ENCODE results near the gene ZNF487.
"Not testable (repeated sequence)": the region's sequence is repeated elsewhere in the genome, so short reads cannot be mapped to it uniquely, and the experiment has no call there.

The ZNF487 gene

DNA sequence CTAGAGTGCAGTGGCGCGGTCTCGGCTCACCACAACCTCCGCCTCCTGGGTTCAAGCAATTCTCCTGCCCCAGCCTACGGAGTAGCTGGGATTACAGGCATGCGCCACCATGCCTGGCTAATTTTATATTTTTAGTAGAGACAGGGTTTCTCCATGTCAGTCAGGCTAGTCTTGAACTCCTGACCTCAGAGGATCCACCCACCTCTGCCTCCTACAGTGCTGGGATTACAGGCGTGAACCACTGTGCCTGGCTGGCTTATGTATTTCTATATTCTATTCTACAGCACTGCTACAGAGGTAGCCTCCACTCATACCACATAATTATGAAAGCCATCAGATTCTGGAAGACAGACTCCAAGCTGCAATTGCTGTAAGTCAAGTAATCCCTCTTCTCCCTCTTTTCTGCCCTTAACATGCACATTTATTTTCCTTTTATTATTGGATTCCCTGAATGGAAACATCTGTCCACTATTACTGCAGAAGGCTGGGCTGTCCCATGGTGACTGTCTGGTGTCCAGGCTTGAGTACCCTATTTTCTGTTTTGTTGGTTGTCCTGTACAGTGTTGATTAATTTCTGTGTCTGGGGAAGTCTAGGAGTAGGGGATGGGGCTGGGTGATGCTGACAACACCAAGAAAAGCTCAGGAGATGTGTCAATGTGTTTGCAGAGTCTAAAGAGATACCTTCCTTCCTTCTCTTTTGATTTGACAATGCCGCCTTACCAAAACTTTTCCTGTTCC, 5.8 kb upstream of the ZNF487 start:
- DNase-seq (ENCODE audit: low read depth in 1 of 2, low spot score in 1 of 2) = no peak

DNA sequence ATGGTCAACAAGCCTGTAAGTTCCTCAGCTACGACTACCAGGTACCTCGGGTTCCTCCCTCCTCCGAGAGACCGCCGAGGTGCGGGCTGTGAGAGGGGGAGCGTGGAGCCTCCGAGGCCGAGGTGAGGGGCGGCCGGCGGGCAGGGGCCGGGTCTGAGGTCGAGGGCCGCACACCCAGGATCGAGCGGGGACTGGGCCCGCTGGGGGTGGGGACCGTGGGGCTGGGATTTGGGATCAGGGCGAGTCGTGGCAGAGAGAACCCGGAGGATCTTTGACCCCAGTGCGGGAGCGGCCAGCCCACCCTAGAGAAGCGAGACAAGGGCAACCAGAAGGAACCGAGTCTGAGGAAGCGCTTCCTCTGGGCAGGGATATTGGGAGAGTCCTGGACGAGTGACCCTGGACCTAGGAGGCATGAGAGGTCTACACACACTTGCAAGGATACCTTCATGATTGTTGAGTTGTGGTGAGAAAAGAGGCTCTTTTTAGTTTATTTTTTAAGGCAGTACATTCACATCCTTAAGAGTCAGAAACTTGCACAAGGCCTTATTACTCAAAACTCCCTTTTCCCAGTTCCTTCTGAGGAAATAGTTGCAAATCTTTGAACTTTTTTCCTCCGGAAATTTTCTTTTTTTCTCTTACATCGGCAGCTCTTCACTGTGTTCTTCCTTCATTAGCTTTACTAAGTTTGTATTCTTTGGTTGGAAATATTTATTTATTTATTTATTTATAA, 395 bp downstream of the ZNF487 start:
- no peak for DNase-seq (ENCODE audit: low read depth in 1 of 2, low spot score in 1 of 2)

DNA sequence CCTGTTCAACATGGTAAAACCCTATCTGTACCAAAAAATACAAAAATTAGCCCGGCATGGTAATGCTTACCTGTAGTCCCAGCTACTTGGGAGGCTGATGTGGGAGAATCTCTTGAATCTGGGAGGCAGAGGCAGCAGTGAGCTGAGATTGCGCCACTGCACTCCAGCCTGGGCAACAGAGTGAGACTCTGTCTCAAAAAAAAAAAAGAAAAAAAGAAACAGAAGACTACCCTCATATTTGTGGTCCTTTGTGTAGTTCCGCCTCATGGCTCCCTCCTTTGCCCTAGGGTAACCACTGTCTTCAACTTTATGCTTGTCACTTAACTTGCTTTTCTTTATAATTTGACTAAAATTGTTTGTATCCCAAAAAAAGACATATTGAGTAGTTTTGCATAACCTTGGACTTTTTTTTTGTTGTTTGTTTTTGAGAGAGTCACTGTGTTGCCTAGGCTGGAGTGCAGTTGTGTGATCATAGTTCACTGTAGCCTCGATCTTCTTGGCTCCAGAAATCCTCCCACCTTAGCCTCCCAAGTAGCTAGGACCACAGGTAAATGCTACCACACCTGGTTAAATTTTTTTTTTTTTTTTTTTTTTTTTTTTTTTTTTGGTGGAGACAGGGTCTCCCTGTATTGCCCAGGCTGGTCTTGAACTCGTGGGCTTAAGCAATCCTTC, 3.7 kb downstream of the ZNF487 start:
- no peak for DNase-seq (ENCODE audit: low read depth in 1 of 2, low spot score in 1 of 2)

DNA sequence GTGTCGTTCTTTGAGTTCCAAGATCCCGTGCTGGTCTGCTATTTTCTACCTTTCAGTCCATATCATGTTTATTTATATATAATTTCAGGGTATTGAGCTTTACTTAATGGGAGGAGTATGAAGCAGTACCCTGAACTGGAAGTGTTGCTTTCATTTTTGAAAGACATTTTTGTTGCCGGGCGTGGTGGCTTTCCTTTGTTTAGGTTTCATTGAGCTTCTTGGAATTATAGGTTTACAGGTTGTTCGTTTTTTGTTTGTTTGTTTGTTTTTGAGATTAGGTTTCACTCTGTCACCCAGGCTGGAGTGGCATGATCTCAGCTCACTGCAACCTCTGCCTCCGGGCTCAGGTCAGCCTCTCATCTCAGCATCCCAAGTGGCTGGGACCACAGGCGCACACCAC, 7.4 kb downstream of the ZNF487 start:
- no peak for DNase-seq (ENCODE audit: low read depth in 1 of 2, low spot score in 1 of 2)

DNA sequence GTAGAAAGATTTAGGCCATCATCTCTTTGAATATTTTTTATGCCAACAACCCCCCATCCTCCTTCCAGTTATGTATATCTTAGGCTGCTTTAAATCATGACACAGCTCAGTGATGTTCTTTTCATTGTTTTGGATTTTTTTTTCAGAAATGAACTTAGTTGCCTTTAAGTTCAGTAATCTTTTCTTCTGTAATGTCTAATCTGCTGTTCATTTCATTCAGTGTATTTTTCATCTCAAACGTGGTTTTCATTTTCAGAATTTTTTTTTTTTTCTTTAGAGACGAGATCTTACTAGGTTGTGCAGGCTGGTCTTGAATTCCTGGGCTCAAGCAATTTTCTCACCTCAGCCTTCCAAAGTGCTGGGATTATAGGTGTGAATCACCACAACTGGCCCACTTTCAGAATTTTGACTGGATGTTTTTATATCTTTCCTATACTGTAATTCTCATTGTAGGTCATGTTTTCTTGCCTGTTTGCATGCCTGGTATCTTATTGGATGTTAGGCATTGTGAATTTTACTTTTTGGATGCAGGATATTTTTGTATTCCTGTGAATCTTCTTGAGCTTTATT, 8.1 kb downstream of the ZNF487 start:
- DNase-seq (ENCODE audit: low read depth in 1 of 2, low spot score in 1 of 2) = no peak

DNA sequence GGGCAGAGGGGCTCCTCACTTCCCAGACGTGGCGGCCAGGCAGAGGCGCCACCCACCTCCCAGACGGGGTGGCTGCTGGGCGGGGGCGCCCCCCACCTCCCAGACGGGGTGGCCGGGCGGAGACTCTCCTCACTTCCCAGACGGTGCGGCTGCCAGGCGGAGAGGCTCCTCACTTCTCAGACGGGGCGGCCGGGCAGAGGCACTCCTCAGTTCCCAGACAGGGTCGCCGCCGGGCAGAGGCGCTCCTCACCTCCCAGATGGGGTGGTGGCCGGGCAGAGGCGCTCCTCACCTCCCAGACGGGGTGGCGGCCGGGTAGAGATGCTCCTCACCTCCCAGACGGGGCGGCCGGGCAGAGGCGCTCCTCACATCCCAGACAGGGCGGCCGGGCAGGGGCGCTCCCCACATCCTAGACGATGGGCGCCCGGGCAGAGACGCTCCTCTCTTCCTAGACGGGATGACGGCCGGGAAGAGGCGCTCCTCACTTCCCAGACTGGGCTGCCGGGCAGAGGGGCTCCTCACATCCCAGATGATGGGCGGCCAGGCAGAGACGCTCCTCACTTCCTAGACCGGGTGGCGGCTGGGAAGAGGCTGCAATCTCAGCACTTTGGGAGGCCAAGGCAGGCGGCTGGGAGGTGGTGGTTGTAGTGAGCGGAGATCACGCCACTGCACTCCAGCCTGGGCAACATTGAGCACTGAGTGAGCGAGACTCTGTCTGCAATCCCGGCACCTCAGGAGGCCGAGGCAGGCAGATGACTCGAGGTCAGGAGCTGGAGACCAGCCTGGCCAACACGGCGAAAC, 9.5 kb downstream of the ZNF487 start:
- not testable (repeated sequence) for DNase-seq (ENCODE audit: low read depth in 1 of 2, low spot score in 1 of 2)

DNA sequence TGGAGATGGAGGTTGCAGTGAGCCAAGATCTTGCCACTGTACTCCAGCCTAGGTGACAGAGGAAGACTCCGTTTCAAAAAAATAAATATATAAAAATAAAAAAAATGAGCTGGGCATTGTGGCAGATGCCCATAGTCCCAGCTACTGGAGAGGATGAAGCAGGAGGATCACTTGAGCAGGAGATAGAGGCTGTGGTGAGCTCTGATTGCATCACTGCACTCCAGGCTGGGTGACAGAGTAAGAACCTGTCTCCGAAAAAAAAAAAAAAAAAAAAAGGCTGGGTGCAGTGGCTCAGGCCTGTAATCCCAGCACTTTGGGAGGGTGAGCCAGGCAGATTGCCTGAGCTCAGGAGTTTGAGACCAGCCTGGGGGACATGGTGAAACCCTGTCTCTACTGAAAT, 11.8 kb downstream of the ZNF487 start:
- no peak for DNase-seq (ENCODE audit: low read depth in 1 of 2, low spot score in 1 of 2)

DNA sequence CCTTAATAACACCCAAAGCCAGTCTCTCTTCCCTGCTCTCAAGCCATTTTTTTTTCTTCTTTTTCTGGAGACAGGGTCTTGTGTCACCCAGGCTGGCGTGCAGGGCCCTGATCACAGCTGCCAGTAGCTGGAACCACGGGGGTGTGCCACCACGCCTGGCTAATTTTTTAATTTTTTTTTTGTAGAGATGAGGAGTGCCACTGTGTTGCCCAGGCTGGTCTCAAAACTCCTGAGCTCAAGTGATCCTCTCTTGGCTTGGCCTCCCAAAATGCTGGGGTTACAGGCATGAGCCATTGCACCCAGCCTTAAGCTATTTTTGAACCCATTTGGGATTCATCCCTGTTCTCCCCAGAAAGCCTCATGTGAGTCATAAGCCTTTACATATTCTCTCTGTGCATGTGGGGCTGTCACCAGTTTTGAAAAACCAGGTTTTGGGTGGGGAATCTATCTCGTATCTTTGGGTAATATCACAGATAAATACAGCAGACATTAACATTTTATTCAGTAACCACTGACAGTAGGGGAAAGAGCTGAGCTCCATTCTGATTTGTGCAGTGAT, 15.5 kb downstream of the ZNF487 start:
- no peak for DNase-seq (ENCODE audit: low read depth in 1 of 2, low spot score in 1 of 2)

DNA sequence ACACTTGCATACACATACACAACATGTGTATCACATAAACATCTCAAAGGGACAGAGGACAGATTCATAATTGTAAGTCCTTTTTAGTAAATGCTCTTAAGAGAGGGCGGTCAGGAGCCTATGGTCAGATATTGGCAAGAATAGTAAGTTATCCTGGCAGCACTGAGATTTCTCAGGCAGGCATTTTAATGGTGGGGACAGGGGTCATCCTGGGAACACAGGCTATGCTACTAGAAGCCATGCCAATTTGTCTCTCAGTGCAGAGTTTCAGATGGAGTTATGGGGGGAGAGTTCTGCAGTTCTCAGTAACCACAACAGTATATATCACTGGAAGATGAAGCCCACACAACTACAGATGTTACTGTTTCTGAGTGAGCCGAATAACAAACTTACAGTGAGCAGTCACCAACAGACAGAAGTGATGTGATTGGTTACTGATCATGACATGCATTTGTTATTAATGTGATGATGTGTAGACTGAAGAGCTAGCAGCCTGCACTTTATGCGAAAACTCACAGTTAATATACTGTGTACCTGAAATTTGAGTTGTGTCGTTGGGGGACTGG, 16.4 kb downstream of the ZNF487 start:
- DNase-seq (ENCODE audit: low read depth in 1 of 2, low spot score in 1 of 2) = peak in 1 of 2 donors; percentile 23

DNA sequence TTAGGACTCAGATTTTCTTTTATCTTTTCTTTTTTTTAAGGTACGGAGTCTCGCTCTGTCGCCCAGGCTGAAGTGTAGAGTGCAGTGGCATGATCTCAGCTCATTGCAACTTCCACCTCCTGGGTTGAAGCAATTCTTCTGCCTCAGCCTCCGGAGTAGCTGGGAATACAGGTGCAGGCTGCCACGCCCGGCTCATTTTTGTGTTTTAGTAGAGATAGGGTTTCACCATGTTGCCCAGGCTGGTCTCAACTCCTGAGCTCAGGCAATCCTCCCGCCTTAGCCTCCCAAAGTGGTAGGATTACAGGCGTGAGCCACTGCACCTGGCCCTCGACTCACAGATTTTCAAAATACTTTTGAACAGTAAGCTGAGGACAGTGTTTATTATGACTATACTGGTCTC, 17.1 kb downstream of the ZNF487 start:
- not testable (repeated sequence) for DNase-seq (ENCODE audit: low read depth in 1 of 2, low spot score in 1 of 2)

DNA sequence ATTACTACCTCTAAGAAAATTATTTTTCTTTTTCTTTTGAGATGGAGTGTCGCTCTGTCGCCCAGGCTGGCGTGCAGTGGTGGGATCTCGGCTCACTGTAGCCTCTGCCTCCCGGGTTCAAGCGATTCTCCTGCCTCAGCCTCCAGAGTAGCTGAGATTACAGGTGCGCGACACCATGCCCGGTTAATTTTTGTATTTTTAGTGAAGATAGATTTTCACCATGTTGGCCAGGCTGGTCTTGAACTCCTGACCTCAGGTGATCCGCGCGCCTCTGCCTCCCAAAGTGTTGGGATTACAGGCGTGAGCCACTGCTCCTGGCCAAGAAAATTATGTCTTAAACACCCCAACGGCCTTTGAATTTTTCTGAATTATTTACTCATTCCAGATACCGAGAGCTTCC, 19.6 kb downstream of the ZNF487 start:
- not testable (repeated sequence) for DNase-seq (ENCODE audit: low read depth in 1 of 2, low spot score in 1 of 2)

DNA sequence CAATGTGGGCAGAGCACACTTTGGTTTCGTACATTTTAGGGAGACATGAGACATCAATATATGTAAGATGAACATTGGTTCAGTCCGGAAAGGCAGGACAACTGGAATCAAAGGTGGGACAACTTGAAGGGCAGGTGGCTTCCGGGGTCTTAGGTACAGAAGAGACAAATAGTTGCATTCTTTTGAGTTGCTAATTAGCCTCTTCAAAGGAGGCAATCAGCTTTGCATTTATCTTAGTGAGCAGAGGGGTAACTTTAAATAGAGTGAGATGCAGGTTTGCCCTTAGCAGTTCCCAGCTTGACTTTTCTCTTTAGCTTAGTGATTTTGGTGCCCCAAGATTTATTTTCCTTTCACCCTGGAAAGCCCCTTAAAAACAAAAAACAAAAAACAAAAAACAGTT, 21.3 kb downstream of the ZNF487 start:
- no peak for DNase-seq (ENCODE audit: low read depth in 1 of 2, low spot score in 1 of 2)

DNA sequence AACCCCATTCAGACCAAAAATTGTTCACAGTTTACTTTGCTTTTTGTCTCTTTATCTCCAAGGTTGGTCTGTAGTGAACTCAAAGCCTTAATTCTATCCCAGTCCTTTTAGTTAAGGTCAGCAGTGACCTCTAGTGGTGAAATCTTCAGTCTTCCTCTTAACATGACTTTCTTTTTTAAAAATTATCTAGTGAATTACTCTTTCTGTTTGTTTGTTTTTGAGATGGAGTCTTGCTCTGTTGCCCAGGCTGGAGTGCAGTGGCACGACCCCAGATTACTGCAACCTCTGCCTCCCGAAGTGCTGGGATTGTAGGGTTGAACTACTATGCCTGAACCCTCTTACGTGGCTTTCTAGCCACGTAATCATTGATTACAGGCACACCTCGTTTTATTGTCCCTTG, 25.0 kb downstream of the ZNF487 start:
- peak in 1 of 2 donors; percentile 61 for DNase-seq (ENCODE audit: low read depth in 1 of 2, low spot score in 1 of 2)

DNA sequence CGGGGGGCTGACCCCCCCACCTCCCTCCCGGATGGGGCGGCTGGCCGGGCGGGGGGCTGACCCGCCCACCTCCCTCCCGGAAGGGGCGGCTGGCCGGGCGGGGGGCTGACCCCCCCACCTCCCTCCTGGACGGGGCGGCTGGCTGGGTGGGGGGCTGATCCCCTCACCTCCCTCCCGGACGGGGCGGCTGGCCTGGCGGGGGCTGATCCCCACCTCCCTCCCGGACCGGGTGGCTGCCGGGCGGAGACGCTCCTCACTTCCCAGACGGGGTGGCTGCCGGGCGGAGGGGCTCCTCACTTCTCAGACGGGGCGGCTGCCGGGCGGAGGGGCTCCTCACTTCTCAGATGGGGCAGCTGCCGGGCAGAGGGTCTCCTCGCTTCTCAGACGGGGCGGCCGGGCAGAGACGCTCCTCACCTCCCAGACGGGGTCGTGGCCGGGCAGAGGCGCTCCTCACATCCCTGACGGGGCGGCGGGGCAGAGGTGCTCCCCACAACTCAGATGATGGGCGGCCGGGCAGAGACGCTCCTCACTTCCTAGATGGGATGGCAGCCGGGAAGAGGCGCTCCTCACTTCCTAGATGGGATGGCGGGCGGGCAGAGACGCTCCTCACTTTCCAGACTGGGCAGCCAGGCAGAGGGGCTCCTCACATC, 28.3 kb downstream of the ZNF487 start:
- DNase-seq (ENCODE audit: low read depth in 1 of 2, low spot score in 1 of 2) = not testable (repeated sequence)

DNA sequence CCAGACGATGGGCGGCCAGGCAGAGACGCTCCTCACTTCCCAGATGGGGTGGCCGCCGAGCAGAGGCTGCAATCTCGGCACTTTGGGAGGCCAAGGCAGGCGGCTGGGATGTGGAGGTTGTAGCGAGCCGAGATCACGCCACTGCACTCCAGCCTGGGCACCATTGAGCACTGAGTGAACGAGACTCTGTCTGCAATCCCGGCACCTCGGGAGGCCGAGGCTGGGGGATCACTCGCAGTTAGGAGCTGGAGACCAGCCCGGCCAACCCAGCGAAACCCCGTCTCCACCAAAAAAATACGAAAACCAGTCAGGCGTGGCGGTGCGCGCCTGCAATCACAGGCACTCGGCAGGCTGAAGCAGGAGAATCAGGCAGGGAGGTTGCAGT, 28.8 kb downstream of the ZNF487 start:
- DNase-seq (ENCODE audit: low read depth in 1 of 2, low spot score in 1 of 2) = not testable (repeated sequence)

DNA sequence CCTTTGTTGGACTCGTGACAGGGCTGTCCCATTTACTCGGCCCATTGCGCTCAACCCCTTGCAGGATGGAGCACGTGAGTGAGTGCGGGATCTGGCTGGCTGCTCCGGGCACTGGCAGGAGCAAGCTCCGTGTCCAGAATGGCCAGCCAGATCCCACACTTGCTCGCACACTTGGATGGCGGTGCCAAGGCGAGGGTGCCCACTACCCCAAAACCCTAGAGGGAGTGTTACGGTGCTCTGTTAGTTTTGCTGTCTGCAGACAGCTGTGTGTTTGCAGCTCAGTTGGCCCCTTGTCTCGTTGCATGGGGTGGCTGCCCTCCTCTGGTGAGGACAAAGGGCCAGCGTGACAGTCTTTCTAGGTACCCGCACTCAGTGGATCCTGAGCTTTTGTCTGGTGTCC, 34.2 kb downstream of the ZNF487 start:
- DNase-seq (ENCODE audit: low read depth in 1 of 2, low spot score in 1 of 2) = no peak

DNA sequence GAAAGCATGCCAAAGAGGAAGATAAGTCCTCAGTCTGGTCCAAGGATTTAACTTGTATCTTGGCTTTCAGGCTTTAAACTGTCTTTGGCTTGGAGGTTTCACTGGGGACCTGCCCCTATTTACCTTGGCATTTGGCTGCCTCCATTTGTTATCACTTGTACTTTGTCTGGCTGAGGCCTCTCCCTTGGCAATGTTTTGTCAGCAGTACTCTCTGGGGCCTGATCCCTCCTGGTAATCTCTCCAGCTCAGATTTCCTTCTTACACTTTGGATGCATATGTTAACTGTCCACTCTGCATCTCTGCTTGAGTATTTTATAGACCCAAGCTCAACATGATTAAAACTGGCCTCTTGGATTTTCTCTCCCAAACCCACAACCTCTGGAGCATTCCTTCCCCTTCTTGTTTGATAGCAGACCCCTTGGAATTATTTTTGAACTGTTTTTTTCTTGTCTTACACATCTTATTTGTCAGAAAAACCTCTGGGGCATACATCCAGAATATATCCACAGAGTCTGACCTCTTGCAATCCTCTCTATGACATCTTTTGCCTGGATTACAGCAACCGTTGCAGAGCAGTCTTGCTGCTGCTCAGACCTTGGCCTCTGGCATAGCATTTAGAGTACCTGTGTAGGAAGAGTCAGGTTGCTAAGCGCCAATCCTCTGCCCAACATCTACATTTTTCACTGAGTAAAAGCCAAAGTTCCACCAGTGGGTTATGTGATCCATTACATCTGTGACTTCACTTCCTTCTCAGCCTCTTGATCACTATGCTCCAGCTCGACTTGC, 35.2 kb downstream of the ZNF487 start:
- DNase-seq (ENCODE audit: low read depth in 1 of 2, low spot score in 1 of 2) = no peak

DNA sequence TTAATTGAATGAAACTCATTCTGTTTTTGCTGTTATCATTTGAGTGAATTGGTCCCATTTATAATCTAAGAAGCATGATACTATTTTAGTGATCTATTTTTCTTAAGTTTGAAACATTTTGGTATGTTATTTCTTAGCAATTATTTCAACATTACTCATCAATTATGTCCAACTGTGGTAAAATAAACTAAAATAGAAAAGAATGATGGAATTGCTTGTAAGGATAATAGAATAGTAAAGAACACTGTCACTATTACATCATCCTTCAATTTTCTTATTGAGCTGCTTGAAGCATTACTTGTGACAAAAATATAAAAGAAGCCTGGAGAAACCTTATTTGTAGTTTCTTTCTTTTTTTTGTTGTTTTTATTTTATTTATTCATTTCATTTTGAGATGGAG, 42.4 kb downstream of the ZNF487 start:
- no peak for DNase-seq (ENCODE audit: low read depth in 1 of 2, low spot score in 1 of 2)
